GM10847 (cell line): ENCODE results near the gene GRAMD4.

Experiments used
- POLR2A ChIP-seq: IDR thresholded peaks from 2 replicates; pipeline ENCODE4 v1.6.1; 2011; ENCODE audit not compliant: insufficient read length; ENCODE audit errors: extremely low read depth

GRAMD4 gene, protein sequence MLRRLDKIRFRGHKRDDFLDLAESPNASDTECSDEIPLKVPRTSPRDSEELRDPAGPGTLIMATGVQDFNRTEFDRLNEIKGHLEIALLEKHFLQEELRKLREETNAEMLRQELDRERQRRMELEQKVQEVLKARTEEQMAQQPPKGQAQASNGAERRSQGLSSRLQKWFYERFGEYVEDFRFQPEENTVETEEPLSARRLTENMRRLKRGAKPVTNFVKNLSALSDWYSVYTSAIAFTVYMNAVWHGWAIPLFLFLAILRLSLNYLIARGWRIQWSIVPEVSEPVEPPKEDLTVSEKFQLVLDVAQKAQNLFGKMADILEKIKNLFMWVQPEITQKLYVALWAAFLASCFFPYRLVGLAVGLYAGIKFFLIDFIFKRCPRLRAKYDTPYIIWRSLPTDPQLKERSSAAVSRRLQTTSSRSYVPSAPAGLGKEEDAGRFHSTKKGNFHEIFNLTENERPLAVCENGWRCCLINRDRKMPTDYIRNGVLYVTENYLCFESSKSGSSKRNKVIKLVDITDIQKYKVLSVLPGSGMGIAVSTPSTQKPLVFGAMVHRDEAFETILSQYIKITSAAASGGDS

GRCh38 chr22:46619830-46620501 lies at the start of gene GRAMD4:
TSS of gene GRAMD4 (plus strand) at chr22:46620386. CDS start at chr22:46626800, 6,414 bp downstream.
- no peak for TF ChIP-seq POLR2A

GRCh38 chr22:46571642-46572250 lies 48.4 kb upstream of the GRAMD4 start:
- no peak for TF ChIP-seq POLR2A

- no peak for TF ChIP-seq POLR2A
These were observed 47.0 kb upstream of the GRAMD4 start for GRCh38 chr22:46572911-46573780.

GRCh38 chr22:46573781-46574437 lies 46.3 kb upstream of the GRAMD4 start:
- no peak for TF ChIP-seq POLR2A

GRCh38 chr22:46574438-46574992 lies 45.7 kb upstream of the GRAMD4 start:
- no peak for TF ChIP-seq POLR2A

- TF ChIP-seq POLR2A, result no peak
These were observed 44.9 kb upstream of the GRAMD4 start for GRCh38 chr22:46574993-46575910.

- no peak for TF ChIP-seq POLR2A
These were observed 44.2 kb upstream of the GRAMD4 start for GRCh38 chr22:46575911-46576555.

- no peak for TF ChIP-seq POLR2A
These were observed 43.4 kb upstream of the GRAMD4 start for GRCh38 chr22:46576556-46577367.

DNA sequence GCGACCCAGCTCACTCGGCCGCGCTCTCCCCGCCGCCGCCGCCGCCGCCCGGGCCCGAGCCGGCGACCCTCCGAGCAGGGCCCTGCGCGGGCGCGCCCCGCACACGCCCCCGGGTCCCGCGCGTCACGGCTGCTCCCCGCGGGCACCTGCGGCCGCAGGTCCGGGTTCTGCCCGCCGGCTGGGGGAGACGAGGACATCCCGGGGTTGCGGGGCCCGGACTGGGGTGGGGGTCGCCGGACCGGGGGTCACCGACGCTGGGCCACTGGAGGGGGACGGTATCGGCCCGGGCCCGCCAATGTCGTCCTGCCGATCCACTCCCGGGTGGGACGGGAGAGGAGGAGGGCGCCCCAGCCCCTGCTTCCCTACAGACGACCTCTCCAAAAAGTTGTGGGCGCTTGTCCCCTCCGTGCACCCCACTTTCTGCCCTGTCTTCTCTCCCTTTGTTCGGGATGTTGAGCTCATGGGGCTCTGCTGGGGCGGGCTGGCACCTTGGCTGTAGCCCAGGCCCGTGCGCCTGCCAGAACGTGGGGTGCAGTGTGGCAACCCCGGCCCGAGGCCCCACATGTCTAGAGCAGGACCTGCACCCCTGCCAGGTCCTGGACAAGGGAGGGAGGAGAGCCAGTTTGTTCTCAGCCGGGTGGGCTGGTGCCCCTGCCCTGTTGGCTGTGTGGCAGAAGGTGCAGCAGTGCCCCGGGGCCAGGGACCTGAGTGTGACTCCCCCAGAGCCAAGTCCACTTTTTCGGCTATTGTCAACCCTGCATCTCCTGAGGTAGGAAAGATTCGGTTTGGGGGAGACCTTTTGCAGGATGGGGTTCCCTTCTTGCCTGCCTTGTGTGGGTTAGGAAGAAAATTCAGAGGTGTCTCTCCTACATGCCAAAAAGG lies 42.6 kb upstream of the GRAMD4 start:
- no peak for TF ChIP-seq POLR2A

- no peak for TF ChIP-seq POLR2A
These were observed 41.8 kb upstream of the GRAMD4 start for GRCh38 chr22:46578251-46578823.

- no peak for TF ChIP-seq POLR2A
These were observed 41.2 kb upstream of the GRAMD4 start for GRCh38 chr22:46578824-46579561.
